NCI-H2227 treated with DMSO at 0.1 percent for 48 hours (cell line): ENCODE results near the gene ABCC6.
"Not testable (repeated sequence)": the region's sequence is repeated elsewhere in the genome, so short reads cannot be mapped to it uniquely, and the experiment has no call there.

ENCODE experiments used
- DNase-seq: peaks from one replicate; lab custom pipeline; 2025; lab: John Stamatoyannopoulos, UW

The ABCC6 gene

DNA sequence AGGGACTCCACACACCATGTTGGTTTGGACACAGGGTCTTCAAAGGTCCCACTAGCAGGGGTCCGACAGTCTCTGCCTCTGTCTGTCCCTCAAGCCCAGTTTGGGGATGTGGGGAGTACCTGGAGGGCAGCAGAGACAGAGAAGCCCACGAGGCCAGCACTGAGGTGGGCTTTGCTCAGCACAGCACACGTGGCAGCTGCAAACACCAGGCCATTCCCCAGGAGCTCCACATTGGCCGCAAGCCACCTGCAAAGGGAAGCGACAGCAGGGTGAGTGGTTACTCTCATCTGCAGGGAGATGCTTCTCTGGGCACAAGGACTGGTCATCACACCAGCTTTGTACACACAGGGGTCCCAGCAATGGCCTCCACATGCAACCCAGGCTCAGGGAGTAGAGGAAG, 62.0 kb downstream of the ABCC6 start:
- no peak for DNase-seq

- no peak for DNase-seq
These were observed 63.6 kb downstream of the ABCC6 start for GRCh38 chr16:16159662-16160061.

GRCh38 chr16:16158741-16159374, 64.4 kb downstream of the ABCC6 start:
- no peak for DNase-seq

GRCh38 chr16:16158082-16158658, 65.1 kb downstream of the ABCC6 start:
- DNase-seq, result no peak

GRCh38 chr16:16157166-16157565, 66.1 kb downstream of the ABCC6 start:
- DNase-seq, result no peak

DNA sequence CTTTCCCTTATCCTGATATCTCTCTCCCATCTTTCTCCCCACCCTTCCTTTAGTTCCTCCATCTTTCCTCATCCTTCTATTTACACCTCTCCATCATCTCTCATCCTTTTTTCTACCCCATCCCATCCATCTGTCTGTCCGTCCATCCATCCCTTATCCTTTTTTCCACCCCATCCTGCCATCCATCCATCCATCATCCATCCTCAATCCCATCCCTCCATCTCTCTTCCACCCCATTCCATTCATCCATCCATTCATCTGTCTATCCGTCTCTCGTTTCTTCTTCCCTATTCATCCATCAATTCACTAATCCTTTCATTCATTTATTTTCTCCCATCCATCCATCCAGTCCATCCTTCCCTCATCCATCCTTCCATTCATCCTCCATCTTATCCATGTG, 68.1 kb downstream of the ABCC6 start:
- no peak for DNase-seq

DNA sequence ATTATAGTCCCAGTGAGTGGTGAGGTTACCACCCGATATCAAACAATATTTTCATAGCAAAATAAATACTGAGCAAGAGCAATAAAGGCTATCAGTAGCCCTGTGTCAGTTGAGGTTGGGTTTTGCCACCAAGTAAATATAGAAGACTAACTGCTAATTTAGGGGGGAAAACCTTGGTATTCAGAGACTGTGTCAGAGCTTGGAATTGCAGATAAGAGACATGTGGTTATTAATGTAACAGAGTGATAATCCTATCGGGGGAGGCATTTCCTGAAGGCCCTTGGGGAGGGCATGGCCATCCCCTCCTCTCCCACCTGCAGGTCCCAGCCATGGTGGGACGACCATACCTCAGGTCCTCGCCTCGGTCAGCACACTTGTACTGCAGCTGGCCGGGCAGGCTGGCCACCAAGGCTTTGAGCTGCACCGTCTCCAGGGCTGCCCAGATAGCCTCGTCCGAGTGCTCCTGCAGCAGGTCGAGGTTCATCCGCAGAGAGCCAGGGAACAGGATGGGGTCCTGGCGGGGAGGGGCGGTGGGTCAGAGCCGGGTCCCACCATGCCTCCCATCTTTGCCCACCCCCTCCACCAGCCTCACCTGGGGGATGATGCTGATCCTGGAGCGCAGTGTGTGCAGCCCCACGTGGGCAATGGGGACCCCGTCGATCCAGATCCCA, 68.9 kb downstream of the ABCC6 start:
- DNase-seq, result no peak

- not testable (repeated sequence) for DNase-seq
These were observed 70.3 kb downstream of the ABCC6 start for GRCh38 chr16:16153000-16153399.

- DNase-seq, result no peak
These were observed 72.0 kb downstream of the ABCC6 start for GRCh38 chr16:16151315-16151714.

GRCh38 chr16:16150878-16151152, 72.5 kb downstream of the ABCC6 start:
- DNase-seq, result no peak

- no peak for DNase-seq
These were observed 73.0 kb downstream of the ABCC6 start for GRCh38 chr16:16150117-16150877.

GRCh38 chr16:16149710-16150116, 73.6 kb downstream of the ABCC6 start:
- DNase-seq, result no peak

- no peak for DNase-seq
These were observed 74.5 kb downstream of the ABCC6 start for GRCh38 chr16:16148755-16149154.

DNA sequence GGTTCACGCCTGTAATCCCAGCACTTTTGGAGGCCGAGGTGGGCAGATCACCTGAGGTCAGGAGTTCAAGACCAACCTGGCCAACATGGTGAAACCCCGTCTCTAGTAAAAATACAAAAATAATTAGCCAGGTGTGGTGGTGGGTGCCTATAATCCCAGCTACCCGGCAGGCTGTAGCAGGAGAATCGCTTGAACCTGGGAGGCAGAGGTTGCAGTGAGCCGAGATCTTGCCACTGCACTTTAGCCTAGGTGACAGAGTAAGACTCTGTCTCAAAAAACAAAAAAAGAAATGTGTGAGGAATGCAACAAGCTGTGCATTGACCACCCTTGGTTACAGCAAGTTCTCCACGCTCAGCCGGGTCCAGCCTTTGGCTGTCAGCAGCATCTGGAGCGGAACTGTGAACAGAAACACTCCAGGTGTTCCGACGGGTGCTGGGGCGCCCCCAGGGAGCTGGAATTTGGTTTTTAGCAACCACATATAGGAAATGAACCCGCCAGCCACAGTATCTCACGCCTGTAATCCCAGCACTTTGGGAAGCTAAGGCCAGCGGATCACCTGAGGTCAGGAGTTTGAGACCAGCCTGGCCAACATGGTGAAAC, 75.2 kb downstream of the ABCC6 start:
- not testable (repeated sequence) for DNase-seq

GRCh38 chr16:16147316-16147999, 75.8 kb downstream of the ABCC6 start:
- DNase-seq, result no peak

- no peak for DNase-seq
These were observed 76.6 kb downstream of the ABCC6 start for GRCh38 chr16:16146380-16147315.

DNA sequence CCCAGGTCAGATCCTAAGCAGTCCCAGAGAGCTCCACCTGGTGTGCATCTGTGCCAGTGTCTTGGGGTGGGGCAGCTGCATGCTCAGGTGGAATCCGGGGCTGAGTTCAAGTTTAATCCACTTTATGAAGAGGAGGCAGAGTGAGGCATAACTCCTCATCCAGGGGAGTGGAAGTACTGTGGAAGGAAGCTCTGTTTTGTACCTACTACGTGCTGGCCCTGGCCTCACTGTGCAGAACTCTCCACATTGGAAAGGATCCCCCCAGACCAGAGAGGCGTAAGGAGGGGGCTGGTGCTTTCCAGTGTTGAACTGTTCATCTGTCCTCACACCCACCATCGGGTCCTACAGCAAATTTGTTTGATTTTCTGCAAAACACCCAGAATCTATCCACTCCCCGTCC, 78.0 kb downstream of the ABCC6 start:
- DNase-seq, result no peak

GRCh38 chr16:16144416-16144815, 78.9 kb downstream of the ABCC6 start:
- DNase-seq, result no peak

GRCh38 chr16:16143931-16144330, 79.4 kb downstream of the ABCC6 start:
- DNase-seq, result no peak

- DNase-seq, result no peak
These were observed 80.1 kb downstream of the ABCC6 start for GRCh38 chr16:16143038-16143763.
